Endothelial cell of umbilical vein (primary cell): ENCODE results near the gene GALNT17.
"Not testable (repeated sequence)": the region's sequence is repeated elsewhere in the genome, so short reads cannot be mapped to it uniquely, and the experiment has no call there.

ENCODE experiments used
- EZH2 ChIP-seq: IDR thresholded peaks from 2 replicates; pipeline ENCODE4 v1.6.1; 2012; ENCODE audit warnings: borderline replicate concordance, low read depth, mild to moderate bottlenecking, moderate library complexity, low read length, inconsistent platforms; ENCODE audit not compliant: severe bottlenecking
- JUN ChIP-seq: IDR thresholded peaks from 2 replicates; pipeline ENCODE4 v1.6.1; 2011; ENCODE audit warnings: borderline replicate concordance, low read depth; ENCODE audit not compliant: insufficient read length, insufficient read depth
- POLR2A ChIP-seq: IDR thresholded peaks from 2 replicates; pipeline ENCODE4 v1.6.1; 2012; ENCODE audit warnings: low read depth, mild to moderate bottlenecking, control low read depth, low read length
- POLR2AphosphoS5 ChIP-seq: IDR thresholded peaks from 2 replicates; pipeline ENCODE4 v1.6.1; 2012; ENCODE audit warnings: low read depth, mild to moderate bottlenecking, control low read depth, low read length, moderate library complexity; ENCODE audit not compliant: insufficient read depth
- TF ChIP-seq, protein P1 (sequence below), 2 donors: IDR thresholded peaks; 1 replicate in 1 of 2; 2 replicates in 1 of 2; pipeline ENCODE4 v1.5.1; 2011; ENCODE audit warnings: low read length in 2 of 2, mild to moderate bottlenecking in 2 of 2, moderate library complexity in 2 of 2, control low read depth in 1 of 2, inconsistent platforms in 1 of 2, low read depth in 1 of 2; ENCODE audit not compliant: insufficient read depth in 1 of 2; ENCODE audit errors: extremely low read depth in 1 of 2

DNA sequence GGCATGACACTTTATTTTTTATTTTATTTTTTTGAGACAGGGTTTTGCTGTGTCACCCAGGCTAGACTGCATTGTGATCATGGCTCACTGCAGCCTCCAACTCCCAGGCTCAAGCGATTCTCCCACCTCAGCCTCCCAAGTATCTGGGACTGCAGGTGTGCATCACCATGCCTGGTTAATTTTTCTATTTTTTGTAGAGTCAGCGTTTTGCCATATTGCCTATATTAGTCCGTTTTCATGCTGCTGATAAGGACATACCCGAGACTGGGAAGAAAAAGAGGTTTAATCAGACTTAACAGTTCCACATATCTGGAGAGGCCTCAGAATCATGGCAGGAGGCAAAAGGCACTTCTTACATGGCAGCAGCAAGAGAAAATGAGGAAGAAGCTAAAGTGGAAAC, 77.5 kb downstream of the GALNT17 start:
- TF ChIP-seq POLR2A, POLR2AphosphoS5, EZH2, JUN: not testable (repeated sequence)
- TF ChIP-seq, protein P1, sequence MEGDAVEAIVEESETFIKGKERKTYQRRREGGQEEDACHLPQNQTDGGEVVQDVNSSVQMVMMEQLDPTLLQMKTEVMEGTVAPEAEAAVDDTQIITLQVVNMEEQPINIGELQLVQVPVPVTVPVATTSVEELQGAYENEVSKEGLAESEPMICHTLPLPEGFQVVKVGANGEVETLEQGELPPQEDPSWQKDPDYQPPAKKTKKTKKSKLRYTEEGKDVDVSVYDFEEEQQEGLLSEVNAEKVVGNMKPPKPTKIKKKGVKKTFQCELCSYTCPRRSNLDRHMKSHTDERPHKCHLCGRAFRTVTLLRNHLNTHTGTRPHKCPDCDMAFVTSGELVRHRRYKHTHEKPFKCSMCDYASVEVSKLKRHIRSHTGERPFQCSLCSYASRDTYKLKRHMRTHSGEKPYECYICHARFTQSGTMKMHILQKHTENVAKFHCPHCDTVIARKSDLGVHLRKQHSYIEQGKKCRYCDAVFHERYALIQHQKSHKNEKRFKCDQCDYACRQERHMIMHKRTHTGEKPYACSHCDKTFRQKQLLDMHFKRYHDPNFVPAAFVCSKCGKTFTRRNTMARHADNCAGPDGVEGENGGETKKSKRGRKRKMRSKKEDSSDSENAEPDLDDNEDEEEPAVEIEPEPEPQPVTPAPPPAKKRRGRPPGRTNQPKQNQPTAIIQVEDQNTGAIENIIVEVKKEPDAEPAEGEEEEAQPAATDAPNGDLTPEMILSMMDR (IDR thresholded peaks at IDR 0.05; ENCODE audit: extremely low read depth in 1 of 2, insufficient read depth in 1 of 2, low read depth in 1 of 2, low read length in 2 of 2): not testable (repeated sequence)
